Vagina (tissue), 2 donors: Measurements from ENCODE around the gene SEC16A. TPM values are rescaled to one million over a fixed set of nuclear protein-coding genes. Genes with fewer than 3 reads are reported as not detected.

Source experiments
- DNase-seq, 2 donors: peaks; one replicate each; pipeline ENCODE4 v3.0.0-alpha.2; 2017; ENCODE audit errors: extremely low spot score in 2 of 2
- H3K27ac ChIP-seq: fragments of 200-600 bp; sonication (generic); one replicate; pipeline ENCODE4 v1.5.1; 2019
- H3K27me3 ChIP-seq: fragments of 200-600 bp; sonication (generic); one replicate; pipeline ENCODE4 v1.5.1; 2019
- H3K36me3 ChIP-seq, 2 donors: fragments of 200-600 bp; sonication (generic); one replicate each; pipeline ENCODE4 v1.5.1; 2017 to 2019
- H3K4me1 ChIP-seq: fragments of 200-600 bp; sonication (generic); one replicate; pipeline ENCODE4 v1.5.1; 2019
- H3K4me3 ChIP-seq, 2 donors: fragments of 200-600 bp; sonication (generic); 1 replicate in 1 of 2; 2 replicates in 1 of 2; pipeline ENCODE4 v1.5.1; 2016 to 2019
- H3K9me3 ChIP-seq: fragments of 200-600 bp; sonication (generic); one replicate; pipeline ENCODE4 v1.5.1; 2019
- CTCF ChIP-seq, 3 experiments: fragments of 450-650 bp in 2 of 3; fragments of 200-600 bp in 1 of 3; sonication (generic) in 1 of 3; IDR thresholded peaks; one replicate each; pipeline ENCODE4 v1.5.1; 2017 to 2019; ENCODE audit warnings: antibody characterized with exemption in 3 of 3, mild to moderate bottlenecking in 2 of 3, moderate library complexity in 2 of 3
- POLR2A ChIP-seq, 2 donors: fragments of 450-650 bp; IDR thresholded peaks; one replicate each; pipeline ENCODE4 v1.6.1; 2017; ENCODE audit warnings: antibody characterized with exemption in 2 of 2, mild to moderate bottlenecking in 2 of 2, moderate library complexity in 2 of 2
- POLR2AphosphoS5 ChIP-seq, 2 donors: sonication (generic); formaldehyde crosslinking; IDR thresholded peaks; one replicate each; pipeline ENCODE4 v1.9.0; 2017; ENCODE audit warnings: antibody characterized with exemption in 2 of 2, mild to moderate bottlenecking in 2 of 2, low read depth in 1 of 2; ENCODE audit not compliant: insufficient read depth in 1 of 2
- intact Hi-C: fragments of 100-400 bp; cut with DNase I; formaldehyde crosslinking; loops from one replicate; pipeline ENCODE4 v1.15.1; 2023
- total RNA-seq: library from RNA; depleted of rRNA; stranded (reverse); fragments of >200 nt; gene quantifications from one replicate; pipeline ENCODE4 v1.2.3, GENCODE V29; 2016

The SEC16A gene
- total RNA-seq, 1 donor from 2014 or later = 52.3 TPM

- no peak for DNase-seq
- Histone ChIP-seq H3K27me3 (no peaks in the 10 kb centered on the region), H3K36me3 (peaks cover 0 to 90% of the 10 kb centered on the region in 2 donors), H3K4me1 (no peaks in the 10 kb centered on the region), H3K4me3 (no peak overlapping the region), H3K27ac (no peak overlapping the region), H3K9me3 (no peaks in the 10 kb centered on the region)
- intact Hi-C loops = loop anchor here (10.0 kb wide), 1 partner anchor 45 kb away; the partner anchor contains the start of gene NOTCH1
- TF ChIP-seq POLR2A (IDR thresholded peaks at IDR 0.05) (no peak), POLR2AphosphoS5 (IDR thresholded peaks at IDR 0.05; ENCODE audit: insufficient read depth in 1 of 2, low read depth in 1 of 2) (no peak)
These were observed 17.4 kb upstream of the SEC16A start for GRCh38 chr9:136499935-136500910.

- Histone ChIP-seq H3K4me1 (no peaks in the 10 kb centered on the region), H3K9me3 (no peaks in the 10 kb centered on the region), H3K27me3 (no peaks in the 10 kb centered on the region), H3K27ac (no peak overlapping the region), H3K36me3 (peaks cover 0 to 81% of the 10 kb centered on the region in 2 donors), H3K4me3 (no peak overlapping the region)
- no peak for DNase-seq
- TF ChIP-seq POLR2A (IDR thresholded peaks at IDR 0.05) (no peak), CTCF (IDR thresholded peaks at IDR 0.05) (no peak), POLR2AphosphoS5 (IDR thresholded peaks at IDR 0.05; ENCODE audit: insufficient read depth in 1 of 2, low read depth in 1 of 2) (no peak)
- intact Hi-C loops = loop anchor here (10.0 kb wide), 1 partner anchor 45 kb away; the partner anchor contains the start of gene NOTCH1
These were observed 16.5 kb upstream of the SEC16A start for GRCh38 chr9:136499071-136499934.

DNA sequence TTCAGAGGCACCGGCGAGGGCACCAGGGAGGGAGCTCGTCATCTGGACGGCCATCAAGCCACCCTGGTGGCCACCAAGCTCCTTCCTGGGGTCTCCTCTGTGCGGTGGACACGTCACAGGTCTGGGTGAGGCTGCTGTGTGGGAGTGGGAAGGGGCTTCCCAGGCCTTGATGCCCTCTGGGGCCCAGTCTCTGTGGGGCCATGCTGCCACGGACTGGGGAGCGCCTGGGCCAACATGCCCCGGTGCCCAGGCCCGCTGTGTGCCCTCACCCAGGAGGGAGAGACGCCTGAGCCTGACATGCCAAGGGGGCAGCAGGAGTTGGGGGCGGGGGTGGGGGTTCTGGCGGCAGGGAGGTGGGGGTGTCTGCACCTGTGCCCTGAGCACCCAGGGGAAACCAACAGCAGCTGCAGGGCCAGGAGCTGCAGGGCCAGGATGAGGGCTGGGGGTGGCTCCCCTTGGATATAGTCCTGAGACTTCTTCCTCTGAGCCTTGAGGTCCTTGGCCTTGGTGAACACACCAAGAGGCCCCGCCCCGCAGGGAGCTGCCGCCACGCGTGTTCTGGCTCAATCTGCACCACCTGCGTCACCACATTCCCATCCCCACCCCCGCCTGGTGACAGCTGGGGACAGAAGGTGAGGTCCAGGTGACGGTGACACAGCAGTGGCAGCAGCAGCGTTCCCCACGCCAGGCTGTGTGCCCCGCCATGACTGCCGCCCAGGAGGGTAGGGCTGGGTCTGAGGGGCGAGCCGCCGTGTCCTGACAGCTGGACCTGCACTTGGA, 15.3 kb upstream of the SEC16A start:
- no peak overlapping the region for H3K27ac ChIP-seq
- DNase-seq = no peak
- H3K9me3 ChIP-seq = no peaks in the 10 kb centered on the region
- H3K4me1 ChIP-seq = no peaks in the 10 kb centered on the region
- no peaks in the 10 kb centered on the region for H3K27me3 ChIP-seq
- TF ChIP-seq CTCF (IDR thresholded peaks at IDR 0.05) = no peak
- TF ChIP-seq POLR2AphosphoS5 (IDR thresholded peaks at IDR 0.05; ENCODE audit: insufficient read depth in 1 of 2, low read depth in 1 of 2) = no peak
- H3K4me3 ChIP-seq = no peak overlapping the region
- intact Hi-C loops = loop anchor here (10.0 kb wide), 1 partner anchor 47 kb away; the partner anchor contains the start of gene NOTCH1
- H3K36me3 ChIP-seq = peaks cover 0 to 69% of the 10 kb centered on the region in 2 donors

GRCh38 chr9:136496801-136497620, 14.2 kb upstream of the SEC16A start:
- Histone ChIP-seq H3K9me3 (no peaks in the 10 kb centered on the region), H3K4me1 (no peaks in the 10 kb centered on the region), H3K27ac (no peak overlapping the region), H3K36me3 (peaks cover 0 to 60% of the 10 kb centered on the region in 2 donors), H3K4me3 (no peak overlapping the region), H3K27me3 (no peaks in the 10 kb centered on the region)
- TF ChIP-seq POLR2A (IDR thresholded peaks at IDR 0.05) = no peak
- intact Hi-C loops = loop anchor here (10.0 kb wide), 1 partner anchor 48 kb away; the partner anchor contains the start of gene NOTCH1
- no peak for DNase-seq

- intact Hi-C loops = loop anchor here (10.0 kb wide), 1 partner anchor 49 kb away; the partner anchor contains the start of gene NOTCH1
- peaks cover 0 to 54% of the 10 kb centered on the region in 2 donors for H3K36me3 ChIP-seq
- H3K4me1 ChIP-seq = no peaks in the 10 kb centered on the region
- no peak for TF ChIP-seq CTCF (IDR thresholded peaks at IDR 0.05)
- TF ChIP-seq POLR2AphosphoS5 (IDR thresholded peaks at IDR 0.05; ENCODE audit: insufficient read depth in 1 of 2, low read depth in 1 of 2) = peak in 1 of 2 donors; percentile 8
- no peak for DNase-seq
- H3K27ac ChIP-seq = no peak overlapping the region
- no peak overlapping the region for H3K4me3 ChIP-seq
- H3K27me3 ChIP-seq = no peaks in the 10 kb centered on the region
- H3K9me3 ChIP-seq = no peaks in the 10 kb centered on the region
These were observed 13.3 kb upstream of the SEC16A start for GRCh38 chr9:136496181-136496580.
